Measurements from ENCODE around the gene PLEK2.
A peak's percentile ranks its signal among the peaks of the same experiment; 100 is the strongest.

PLEK2 gene

GRCh38 chr14:67442139-67442906 is 30.4 kb upstream of the PLEK2 start:
- H3K4me1 ChIP-seq (ENCODE audit: control insufficient read depth, insufficient read depth, low read length), result peaks cover 5% of the 10 kb centered on the region
- no peaks in the 10 kb centered on the region for H3K36me3 ChIP-seq (ENCODE audit: control insufficient read depth, insufficient read depth, low read length, severe bottlenecking)
- H3K9me3 ChIP-seq (ENCODE audit: control insufficient read depth, low read length), result no peaks in the 10 kb centered on the region
- no peak overlapping the region for H3K9ac ChIP-seq (ENCODE audit: low read length)
- H3K27me3 ChIP-seq (replicated peaks; ENCODE audit: control insufficient read depth, insufficient read depth, low read length), result peaks cover 27% of the 10 kb centered on the region
- no peak for DNase-seq (ENCODE audit: low read depth)
- H3K4me3 ChIP-seq (ENCODE audit: low read length), result no peak overlapping the region

- Histone ChIP-seq H3K36me3 (ENCODE audit: control insufficient read depth, insufficient read depth, low read length, severe bottlenecking) (no peaks in the 10 kb centered on the region), H3K4me3 (ENCODE audit: low read length) (no peak overlapping the region), H3K9ac (ENCODE audit: low read length) (no peak overlapping the region), H3K27me3 (replicated peaks; ENCODE audit: control insufficient read depth, insufficient read depth, low read length) (peaks cover 32% of the 10 kb centered on the region), H3K9me3 (ENCODE audit: control insufficient read depth, low read length) (no peaks in the 10 kb centered on the region), H3K4me1 (ENCODE audit: control insufficient read depth, insufficient read depth, low read length) (peaks cover 4% of the 10 kb centered on the region)
- no peak for DNase-seq (ENCODE audit: low read depth)
Measured at GRCh38 chr14:67441672-67442071, 29.7 kb upstream of the PLEK2 start.

DNA sequence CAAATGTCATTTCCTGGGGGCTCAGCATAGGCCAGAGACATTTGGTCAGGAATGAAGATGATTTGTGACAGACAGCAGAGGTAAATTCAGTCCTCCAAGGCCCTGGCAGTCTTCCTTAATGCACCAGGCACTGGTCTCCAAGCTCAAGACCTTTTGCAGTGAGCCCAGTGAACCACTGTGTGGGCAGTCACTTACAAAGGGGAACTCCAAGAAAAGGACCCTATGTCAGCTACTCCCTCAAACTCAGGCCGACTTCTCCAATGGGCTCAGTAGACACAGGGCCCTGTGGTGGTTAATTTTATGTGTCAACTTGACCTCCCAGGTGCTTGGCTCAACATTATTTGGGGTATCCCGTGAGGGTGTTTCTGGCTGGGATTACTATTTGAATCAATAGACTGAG is 29.3 kb upstream of the PLEK2 start:
- peaks cover 2% of the 10 kb centered on the region for H3K4me1 ChIP-seq (ENCODE audit: control insufficient read depth, insufficient read depth, low read length)
- H3K27me3 ChIP-seq (replicated peaks; ENCODE audit: control insufficient read depth, insufficient read depth, low read length), result peaks cover 36% of the 10 kb centered on the region
- no peaks in the 10 kb centered on the region for H3K9me3 ChIP-seq (ENCODE audit: control insufficient read depth, low read length)
- H3K36me3 ChIP-seq (ENCODE audit: control insufficient read depth, insufficient read depth, low read length, severe bottlenecking), result no peaks in the 10 kb centered on the region
- H3K4me3 ChIP-seq (ENCODE audit: low read length), result no peak overlapping the region
- DNase-seq (ENCODE audit: low read depth), result no peak
- H3K9ac ChIP-seq (ENCODE audit: low read length), result no peak overlapping the region

GRCh38 chr14:67440513-67440912 is 28.5 kb upstream of the PLEK2 start:
- Histone ChIP-seq H3K36me3 (ENCODE audit: control insufficient read depth, insufficient read depth, low read length, severe bottlenecking) (no peaks in the 10 kb centered on the region), H3K4me1 (ENCODE audit: control insufficient read depth, insufficient read depth, low read length) (peaks cover 9% of the 10 kb centered on the region), H3K9me3 (ENCODE audit: control insufficient read depth, low read length) (no peaks in the 10 kb centered on the region), H3K27me3 (replicated peaks; ENCODE audit: control insufficient read depth, insufficient read depth, low read length) (peaks cover 43% of the 10 kb centered on the region), H3K9ac (ENCODE audit: low read length) (no peak overlapping the region), H3K4me3 (ENCODE audit: low read length) (no peak overlapping the region)
- DNase-seq (ENCODE audit: low read depth), result no peak

DNA sequence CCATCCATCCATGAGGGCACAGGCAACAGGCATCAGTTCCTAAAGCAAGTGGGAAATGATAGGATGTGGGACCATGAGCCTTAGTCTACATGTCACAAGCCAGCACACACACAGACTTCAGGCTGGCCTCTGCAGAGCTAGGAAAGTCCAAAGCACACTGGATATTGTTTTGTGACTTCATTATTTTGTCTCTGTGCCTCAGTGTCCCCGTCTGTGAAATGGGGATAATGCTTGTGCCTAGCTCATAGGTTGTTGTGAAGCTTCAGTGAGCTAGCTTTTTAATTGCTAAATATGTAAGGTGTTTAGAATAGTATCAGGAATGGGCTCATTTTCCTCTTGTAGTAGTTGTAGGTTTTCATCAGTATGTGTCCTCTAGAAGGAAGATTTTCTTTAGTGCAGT is 27.0 kb upstream of the PLEK2 start:
- H3K27me3 ChIP-seq (replicated peaks; ENCODE audit: control insufficient read depth, insufficient read depth, low read length), result peaks cover 49% of the 10 kb centered on the region
- DNase-seq (ENCODE audit: low read depth), result no peak

DNA sequence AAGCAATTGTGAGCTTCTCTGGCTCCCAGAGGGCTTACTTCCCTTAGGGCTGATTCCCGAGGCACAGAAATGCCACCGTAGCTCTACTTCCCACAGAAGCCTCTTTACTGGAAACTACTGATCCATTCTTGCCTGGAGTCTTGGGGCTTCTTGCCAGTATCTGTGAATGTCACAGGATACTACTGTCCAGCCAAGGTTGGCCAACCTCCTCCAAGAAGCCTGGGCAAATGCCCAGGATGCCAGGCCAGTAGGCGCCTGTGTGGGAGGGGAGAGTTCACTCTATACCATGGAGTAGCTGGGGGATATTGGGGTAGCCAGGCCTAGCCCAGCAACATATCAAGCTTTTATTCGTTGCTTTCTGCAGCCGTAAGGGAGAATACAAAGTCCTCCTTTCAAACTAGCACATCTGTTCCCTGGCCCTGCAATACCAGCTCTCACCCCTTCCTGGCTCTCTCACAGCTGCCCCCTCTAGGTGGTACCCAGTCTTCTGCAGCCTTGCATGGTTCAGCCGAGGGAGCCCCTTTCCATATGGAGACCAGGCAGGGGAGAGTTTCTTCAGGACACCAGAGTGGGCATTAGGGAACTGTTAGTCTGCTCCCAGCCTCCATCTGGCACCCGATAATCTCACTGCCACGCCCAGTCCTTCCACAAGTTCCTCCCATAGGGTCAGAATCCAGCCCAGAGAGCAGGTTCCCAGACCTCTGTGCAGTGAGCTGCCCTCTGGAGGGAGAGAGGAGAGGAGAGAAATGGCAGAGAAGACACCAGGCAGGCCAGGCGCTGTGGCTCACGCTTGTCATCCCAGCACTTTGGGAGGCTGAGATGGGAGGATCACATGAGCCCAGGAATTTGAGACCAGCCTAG is 24.3 kb upstream of the PLEK2 start:
- H3K4me3 ChIP-seq (ENCODE audit: low read length), result no peak overlapping the region
- H3K9ac ChIP-seq (ENCODE audit: low read length), result no peak overlapping the region
- no peaks in the 10 kb centered on the region for H3K36me3 ChIP-seq (ENCODE audit: control insufficient read depth, insufficient read depth, low read length, severe bottlenecking)
- DNase-seq (ENCODE audit: low read depth), result no peak
- H3K9me3 ChIP-seq (ENCODE audit: control insufficient read depth, low read length), result no peaks in the 10 kb centered on the region
- peaks cover 56% of the 10 kb centered on the region for H3K27me3 ChIP-seq (replicated peaks; ENCODE audit: control insufficient read depth, insufficient read depth, low read length)
- peaks cover 15% of the 10 kb centered on the region for H3K4me1 ChIP-seq (ENCODE audit: control insufficient read depth, insufficient read depth, low read length)

More for the DNA sequence above, 27.0 kb upstream of the PLEK2 start:
- Histone ChIP-seq H3K4me1 (ENCODE audit: control insufficient read depth, insufficient read depth, low read length) (peaks cover 10% of the 10 kb centered on the region), H3K9ac (ENCODE audit: low read length) (no peak overlapping the region), H3K4me3 (ENCODE audit: low read length) (no peak overlapping the region), H3K36me3 (ENCODE audit: control insufficient read depth, insufficient read depth, low read length, severe bottlenecking) (no peaks in the 10 kb centered on the region), H3K9me3 (ENCODE audit: control insufficient read depth, low read length) (no peaks in the 10 kb centered on the region)

DNA sequence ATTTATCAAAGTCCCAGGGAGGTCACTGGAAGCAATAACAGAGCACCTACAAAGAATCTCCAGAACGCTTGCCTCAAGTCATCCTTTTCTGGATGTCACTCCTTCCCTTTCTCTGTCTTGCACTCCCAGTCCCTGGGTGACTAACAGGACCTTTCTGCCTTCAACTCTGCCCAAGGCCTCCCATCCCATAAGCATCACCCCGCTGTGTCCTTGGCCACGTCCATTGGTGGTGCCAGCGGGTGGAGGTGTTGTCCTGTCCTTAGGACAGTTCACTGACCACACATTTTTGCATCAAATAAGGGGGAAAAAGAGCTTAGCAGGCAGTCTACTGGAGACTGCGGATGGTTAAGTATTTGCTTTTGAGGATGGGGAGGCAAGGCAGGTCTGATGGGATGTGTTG is 23.6 kb upstream of the PLEK2 start:
- Histone ChIP-seq H3K4me3 (ENCODE audit: low read length) (no peak overlapping the region), H3K27me3 (replicated peaks; ENCODE audit: control insufficient read depth, insufficient read depth, low read length) (peaks cover 56% of the 10 kb centered on the region), H3K9me3 (ENCODE audit: control insufficient read depth, low read length) (no peaks in the 10 kb centered on the region), H3K36me3 (ENCODE audit: control insufficient read depth, insufficient read depth, low read length, severe bottlenecking) (no peaks in the 10 kb centered on the region), H3K9ac (ENCODE audit: low read length) (no peak overlapping the region), H3K4me1 (ENCODE audit: control insufficient read depth, insufficient read depth, low read length) (peaks cover 15% of the 10 kb centered on the region)
- DNase-seq (ENCODE audit: low read depth), result no peak

DNA sequence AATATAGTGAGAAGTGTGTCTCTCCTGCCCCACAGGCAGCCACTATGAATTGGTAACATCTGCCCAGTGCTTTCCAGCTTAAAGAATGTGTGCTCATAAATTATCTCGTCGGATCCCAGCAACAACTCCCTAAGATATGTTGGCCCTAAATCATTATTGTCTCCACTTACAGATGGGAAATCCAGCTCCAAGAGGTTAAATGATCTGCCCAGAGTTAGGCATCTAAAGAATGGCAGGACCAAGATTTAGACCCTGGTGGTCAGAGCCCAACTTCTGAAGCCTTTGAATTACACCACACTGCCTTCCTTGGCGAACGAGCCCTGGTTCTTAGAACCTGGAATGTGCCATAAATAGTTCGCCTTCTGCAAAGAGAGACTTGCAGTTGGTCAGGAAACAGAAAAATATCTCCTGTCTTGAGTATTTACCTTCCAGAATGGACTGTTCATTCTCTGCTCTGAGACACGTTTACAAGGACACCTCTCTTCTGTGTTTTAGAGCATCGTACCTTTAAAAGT is 20.1 kb upstream of the PLEK2 start:
- peaks cover 43% of the 10 kb centered on the region for H3K27me3 ChIP-seq (replicated peaks; ENCODE audit: control insufficient read depth, insufficient read depth, low read length)
- no peaks in the 10 kb centered on the region for H3K36me3 ChIP-seq (ENCODE audit: control insufficient read depth, insufficient read depth, low read length, severe bottlenecking)
- no peak overlapping the region for H3K9ac ChIP-seq (ENCODE audit: low read length)
- no peak for DNase-seq (ENCODE audit: low read depth)
- H3K9me3 ChIP-seq (ENCODE audit: control insufficient read depth, low read length), result no peaks in the 10 kb centered on the region
- H3K4me3 ChIP-seq (ENCODE audit: low read length), result no peak overlapping the region
- H3K4me1 ChIP-seq (ENCODE audit: control insufficient read depth, insufficient read depth, low read length), result peaks cover 23% of the 10 kb centered on the region

DNA sequence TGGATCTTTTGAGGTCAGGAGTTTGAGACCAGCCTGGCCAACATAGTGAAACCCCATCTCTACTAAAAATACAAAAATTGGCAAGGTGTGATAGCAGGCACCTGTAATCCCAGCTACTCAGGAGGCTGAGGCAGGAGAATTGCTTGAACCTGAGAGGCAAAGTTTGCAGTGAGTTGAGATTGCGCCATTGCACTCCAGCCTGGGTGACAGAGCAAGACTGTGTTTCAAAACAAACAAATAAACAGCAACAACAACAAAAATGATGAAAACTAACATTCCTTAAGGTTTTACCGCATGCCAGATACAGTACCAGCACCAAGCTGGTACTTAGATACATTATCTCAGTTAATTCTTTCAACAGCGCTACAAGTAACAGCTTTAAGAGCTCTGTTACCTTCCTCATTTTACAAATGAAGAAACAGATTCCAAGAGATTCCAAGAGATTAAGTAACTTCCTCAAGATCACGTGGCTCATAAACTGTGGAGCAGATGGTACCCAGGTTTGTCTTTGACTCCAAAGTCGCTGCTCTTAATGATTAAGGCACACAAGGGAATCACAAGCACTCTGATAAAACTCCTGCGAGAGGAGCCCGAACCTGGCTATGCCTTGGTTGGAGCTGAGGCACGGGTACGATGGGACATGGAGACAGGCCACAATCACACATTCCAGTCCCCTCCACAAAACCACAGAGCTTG is 17.7 kb upstream of the PLEK2 start:
- Histone ChIP-seq H3K4me1 (ENCODE audit: control insufficient read depth, insufficient read depth, low read length) (peaks cover 14% of the 10 kb centered on the region), H3K9ac (ENCODE audit: low read length) (no peak overlapping the region), H3K36me3 (ENCODE audit: control insufficient read depth, insufficient read depth, low read length, severe bottlenecking) (no peaks in the 10 kb centered on the region), H3K4me3 (ENCODE audit: low read length) (no peak overlapping the region), H3K9me3 (ENCODE audit: control insufficient read depth, low read length) (no peaks in the 10 kb centered on the region), H3K27me3 (replicated peaks; ENCODE audit: control insufficient read depth, insufficient read depth, low read length) (peaks cover 24% of the 10 kb centered on the region)
- DNase-seq (ENCODE audit: low read depth), result no peak

GRCh38 chr14:67428501-67429031 is 16.6 kb upstream of the PLEK2 start:
- Histone ChIP-seq H3K27me3 (replicated peaks; ENCODE audit: control insufficient read depth, insufficient read depth, low read length) (peaks cover 13% of the 10 kb centered on the region), H3K36me3 (ENCODE audit: control insufficient read depth, insufficient read depth, low read length, severe bottlenecking) (no peaks in the 10 kb centered on the region), H3K4me1 (ENCODE audit: control insufficient read depth, insufficient read depth, low read length) (peaks cover 14% of the 10 kb centered on the region), H3K9ac (ENCODE audit: low read length) (no peak overlapping the region), H3K4me3 (ENCODE audit: low read length) (no peak overlapping the region), H3K9me3 (ENCODE audit: control insufficient read depth, low read length) (no peaks in the 10 kb centered on the region)
- peak; percentile 12 for DNase-seq (ENCODE audit: low read depth)

Data from adipocyte (in vitro differentiated cells).